Measurements from ENCODE around the gene PICK1.

The PICK1 gene

GRCh38 chr22:38073150-38074130 lies 16.2 kb downstream of the PICK1 start:
- TF ChIP-seq, protein P1, sequence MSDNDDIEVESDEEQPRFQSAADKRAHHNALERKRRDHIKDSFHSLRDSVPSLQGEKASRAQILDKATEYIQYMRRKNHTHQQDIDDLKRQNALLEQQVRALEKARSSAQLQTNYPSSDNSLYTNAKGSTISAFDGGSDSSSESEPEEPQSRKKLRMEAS (IDR thresholded peaks at IDR 0.05; ENCODE audit: low read depth, low read length) = no peak
- TF ChIP-seq POLR2A (IDR thresholded peaks at IDR 0.05; ENCODE audit: extremely low read depth, insufficient read length) = no peak
- no peak for TF ChIP-seq CTCF (IDR thresholded peaks at IDR 0.05; ENCODE audit: low read depth, low read length)
- no peak for TF ChIP-seq MYC (IDR thresholded peaks at IDR 0.05; ENCODE audit: low read depth, low read length)
- H3K4me3 ChIP-seq (ENCODE audit: low read depth, low read length) = no peak overlapping the region
- DNase-seq (ENCODE audit: low read depth) = no peak

DNA sequence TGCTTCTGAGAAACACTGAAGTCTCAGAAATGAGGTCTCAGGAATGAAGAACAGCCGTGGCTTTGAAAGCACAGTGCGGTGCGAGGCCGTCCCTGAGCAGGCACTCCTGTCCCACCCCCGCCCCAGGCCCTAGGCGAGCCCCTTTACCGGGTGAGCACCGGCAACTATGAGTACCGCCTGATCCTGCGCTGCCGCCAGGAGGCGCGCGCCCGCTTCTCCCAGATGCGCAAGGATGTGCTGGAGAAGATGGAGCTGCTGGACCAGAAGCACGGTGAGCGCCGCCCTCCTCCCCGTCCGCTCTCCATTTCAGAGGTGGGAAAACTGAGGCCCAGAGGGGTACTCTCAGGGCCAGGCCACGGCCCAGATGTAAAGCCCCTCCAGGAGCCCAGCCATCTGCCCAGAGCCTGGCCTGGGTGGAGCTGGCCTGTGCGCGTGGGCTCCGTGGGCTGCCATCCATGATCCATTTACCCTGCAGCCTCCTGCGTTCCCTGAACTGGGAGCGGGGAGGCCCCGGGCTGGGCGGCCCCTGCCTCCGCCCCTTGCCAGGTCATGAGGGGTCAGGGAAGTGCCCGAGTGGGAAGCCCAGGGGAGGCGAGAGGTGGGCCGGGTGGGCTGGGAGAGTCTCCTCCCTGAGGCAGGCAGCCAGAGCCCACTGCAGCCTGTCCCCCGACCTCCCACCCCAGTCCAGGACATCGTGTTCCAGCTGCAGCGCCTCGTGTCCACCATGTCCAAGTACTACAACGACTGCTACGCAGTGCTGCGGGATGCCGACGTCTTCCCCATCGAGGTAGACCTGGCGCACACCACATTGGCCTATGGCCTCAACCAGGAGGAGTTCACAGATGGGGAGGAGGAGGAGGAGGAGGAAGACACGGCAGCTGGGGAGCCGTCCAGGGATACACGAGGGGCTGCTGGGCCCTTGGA lies 17.2 kb downstream of the PICK1 start:
- TF ChIP-seq, protein P1 (IDR thresholded peaks at IDR 0.05; ENCODE audit: low read depth, low read length) = no peak
- TF ChIP-seq POLR2A (IDR thresholded peaks at IDR 0.05; ENCODE audit: extremely low read depth, insufficient read length) = no peak
- TF ChIP-seq CTCF (IDR thresholded peaks at IDR 0.05; ENCODE audit: low read depth, low read length) = no peak
- TF ChIP-seq MYC (IDR thresholded peaks at IDR 0.05; ENCODE audit: low read depth, low read length) = no peak
- no peak overlapping the region for H3K4me3 ChIP-seq (ENCODE audit: low read depth, low read length)
- DNase-seq (ENCODE audit: low read depth) = no peak

DNA sequence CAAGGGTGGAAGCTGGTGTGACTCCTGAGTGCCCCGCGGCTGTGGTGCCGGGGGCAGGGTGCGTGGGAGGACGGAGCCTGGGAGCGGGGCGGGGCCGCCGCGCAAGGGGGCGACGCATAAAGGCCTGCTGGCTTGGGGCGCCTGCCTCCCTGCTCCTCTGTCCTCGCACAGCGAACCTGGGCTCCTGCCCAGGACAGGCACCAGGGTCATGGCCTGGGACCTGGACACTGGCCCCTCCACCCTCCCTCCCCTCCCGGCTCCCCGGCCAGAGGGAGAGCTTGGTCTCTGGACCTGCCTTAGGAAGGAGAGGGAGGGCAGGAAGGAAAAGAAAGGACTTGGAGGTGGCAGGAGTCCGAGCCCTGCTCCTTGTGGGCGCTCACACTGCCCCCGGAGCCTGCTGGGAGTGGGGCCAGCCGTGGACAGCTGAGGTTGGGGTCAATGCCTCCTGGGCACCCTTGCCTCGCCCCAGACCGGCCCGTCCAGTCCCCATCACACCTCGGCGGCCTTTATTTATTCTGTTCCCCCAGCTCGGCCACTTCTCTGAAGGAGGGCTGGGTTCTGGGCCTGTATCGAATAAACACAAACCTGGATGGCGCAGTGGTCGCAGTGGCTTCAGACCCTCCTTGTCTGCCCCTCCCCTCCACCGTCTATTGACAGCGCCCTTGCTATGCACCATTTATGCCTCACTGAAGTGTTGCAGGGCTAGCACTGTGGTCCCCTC lies 18.1 kb downstream of the PICK1 start:
- H3K4me3 ChIP-seq (ENCODE audit: low read depth, low read length) = no peak overlapping the region
- DNase-seq (ENCODE audit: low read depth) = no peak
- TF ChIP-seq CTCF (IDR thresholded peaks at IDR 0.05; ENCODE audit: low read depth, low read length) (no peak), MYC (IDR thresholded peaks at IDR 0.05; ENCODE audit: low read depth, low read length) (no peak), POLR2A (IDR thresholded peaks at IDR 0.05; ENCODE audit: extremely low read depth, insufficient read length) (no peak)
- TF ChIP-seq, protein P1 (IDR thresholded peaks at IDR 0.05; ENCODE audit: low read depth, low read length) = no peak

GRCh38 chr22:38075961-38076360 lies 18.8 kb downstream of the PICK1 start:
- TF ChIP-seq, protein P1 (IDR thresholded peaks at IDR 0.05; ENCODE audit: low read depth, low read length) = no peak
- TF ChIP-seq CTCF (IDR thresholded peaks at IDR 0.05; ENCODE audit: low read depth, low read length) = no peak
- no peak for TF ChIP-seq POLR2A (IDR thresholded peaks at IDR 0.05; ENCODE audit: extremely low read depth, insufficient read length)
- no peak for TF ChIP-seq MYC (IDR thresholded peaks at IDR 0.05; ENCODE audit: low read depth, low read length)
- no peak for DNase-seq (ENCODE audit: low read depth)
- H3K4me3 ChIP-seq (ENCODE audit: low read depth, low read length) = no peak overlapping the region

GRCh38 chr22:38077096-38077495 lies 19.9 kb downstream of the PICK1 start:
- no peak overlapping the region for H3K4me3 ChIP-seq (ENCODE audit: low read depth, low read length)
- no peak for DNase-seq (ENCODE audit: low read depth)
- TF ChIP-seq CTCF (IDR thresholded peaks at IDR 0.05; ENCODE audit: low read depth, low read length) (no peak), POLR2A (IDR thresholded peaks at IDR 0.05; ENCODE audit: extremely low read depth, insufficient read length) (no peak), MYC (IDR thresholded peaks at IDR 0.05; ENCODE audit: low read depth, low read length) (no peak)
- TF ChIP-seq, protein P1 (IDR thresholded peaks at IDR 0.05; ENCODE audit: low read depth, low read length) = no peak

Measured in NB4 (cell line).